Pulmonary artery endothelial cell (primary cell): ENCODE results near the gene ADAMTS19. TPM values are rescaled to one million over a fixed set of nuclear protein-coding genes. Genes with fewer than 3 reads are reported as not detected.
"Not testable (repeated sequence)": the region's sequence is repeated elsewhere in the genome, so short reads cannot be mapped to it uniquely, and the experiment has no call there.

Source experiments
- DNase-seq: peaks from one replicate; pipeline ENCODE4 v3.0.0-alpha.2; 2011; ENCODE audit warnings: low read depth, low spot score
- total RNA-seq: library from RNA; depleted of rRNA; stranded (reverse); fragments of >200 nt; gene quantifications from 2 replicates; pipeline ENCODE4 v1.2.3, GENCODE V29; 2014

ADAMTS19 gene
- total RNA-seq: not detected in 2 replicates

DNA sequence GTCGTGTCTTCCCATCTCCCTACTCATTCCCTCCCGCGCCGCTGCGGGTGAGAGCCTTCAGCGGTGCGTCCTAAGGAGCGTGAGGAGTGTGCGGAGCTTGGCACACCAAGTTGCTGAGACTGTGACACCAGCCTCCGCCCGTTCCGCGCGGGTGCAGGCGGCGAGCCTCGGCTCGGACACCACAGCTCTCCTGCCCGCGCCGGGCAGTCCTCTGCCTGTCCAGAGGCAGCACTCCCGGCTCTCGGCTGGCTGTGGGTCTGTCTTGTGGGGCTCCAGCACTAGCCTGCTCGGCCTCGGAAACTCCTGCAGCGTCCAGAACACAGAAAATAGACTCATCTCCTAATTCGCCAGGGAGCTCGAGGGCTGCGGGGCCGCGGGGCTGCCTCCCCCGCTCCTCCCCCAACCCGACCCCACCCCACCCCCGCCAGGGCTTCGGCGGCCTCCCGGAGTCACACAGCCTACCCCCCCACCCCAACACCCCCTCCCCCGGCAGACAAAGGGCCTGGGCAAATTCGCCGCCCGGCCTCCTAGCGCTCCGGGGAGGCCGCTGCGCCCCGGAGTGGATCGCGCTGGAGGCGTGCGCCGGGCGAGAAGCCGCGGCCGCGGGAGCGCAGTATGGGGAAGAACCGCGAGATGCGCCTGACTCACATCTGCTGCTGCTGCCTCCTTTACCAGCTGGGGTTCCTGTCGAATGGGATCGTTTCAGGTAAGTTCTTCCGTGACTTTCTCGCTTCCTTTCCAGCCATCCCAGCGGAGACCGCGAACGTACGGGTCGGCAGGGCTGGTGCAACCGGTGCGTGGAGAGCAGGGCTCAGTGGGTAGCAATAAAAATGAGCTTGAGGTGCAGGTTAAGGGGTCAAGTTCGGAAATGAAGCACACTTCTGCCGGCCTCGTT lies at the start of gene ADAMTS19:
Gene ADAMTS19, plus strand, starts transcription at position 522 of the 895 bp plus-strand sequence. Its CDS starts 94 bp downstream, at position 616.
- DNase-seq: no peak

DNA sequence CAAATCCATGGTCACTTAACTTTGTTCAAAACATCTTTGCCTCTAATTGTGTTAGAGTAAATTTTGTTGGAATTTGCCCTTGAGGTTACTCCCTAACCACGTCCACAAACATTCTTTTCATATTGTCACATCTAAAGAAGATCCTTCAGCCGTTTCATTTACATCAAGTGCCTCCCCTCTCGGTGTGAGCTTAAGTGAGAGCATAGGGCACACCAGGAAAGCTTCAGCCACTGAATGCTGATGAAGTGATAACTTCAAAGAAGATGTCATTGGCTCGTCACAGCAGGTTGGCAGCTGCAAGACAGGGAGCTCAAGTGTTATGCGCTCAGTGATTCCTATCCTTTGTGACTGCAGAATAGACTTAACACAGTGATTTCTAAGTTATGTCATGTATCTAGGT lies 49.6 kb upstream of the ADAMTS19 start:
- DNase-seq: no peak

- no peak for DNase-seq
Observed at GRCh38 chr5:129412721-129413120, 47.4 kb upstream of the ADAMTS19 start.

GRCh38 chr5:129413570-129413969 lies 46.5 kb upstream of the ADAMTS19 start:
- no peak for DNase-seq

DNA sequence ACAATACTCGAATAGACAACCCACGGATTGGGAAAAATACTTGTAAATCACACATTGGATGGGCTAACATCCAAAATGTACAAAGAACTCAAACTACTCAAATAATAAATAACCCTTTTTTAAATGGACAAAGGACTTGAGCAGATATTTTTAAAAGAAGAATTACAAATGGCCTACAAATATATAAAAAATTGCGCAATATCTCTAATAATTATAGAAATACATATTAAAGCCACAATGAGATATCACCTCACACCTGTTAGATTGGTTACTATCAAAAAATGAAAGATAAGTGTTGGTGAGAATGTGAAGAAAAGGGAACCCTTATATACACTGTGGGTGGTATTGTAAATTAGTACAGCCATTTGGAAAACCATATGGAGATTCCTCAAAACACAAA lies 40.8 kb upstream of the ADAMTS19 start:
- DNase-seq: no peak

GRCh38 chr5:129425031-129425430 lies 35.1 kb upstream of the ADAMTS19 start:
- DNase-seq: no peak

DNA sequence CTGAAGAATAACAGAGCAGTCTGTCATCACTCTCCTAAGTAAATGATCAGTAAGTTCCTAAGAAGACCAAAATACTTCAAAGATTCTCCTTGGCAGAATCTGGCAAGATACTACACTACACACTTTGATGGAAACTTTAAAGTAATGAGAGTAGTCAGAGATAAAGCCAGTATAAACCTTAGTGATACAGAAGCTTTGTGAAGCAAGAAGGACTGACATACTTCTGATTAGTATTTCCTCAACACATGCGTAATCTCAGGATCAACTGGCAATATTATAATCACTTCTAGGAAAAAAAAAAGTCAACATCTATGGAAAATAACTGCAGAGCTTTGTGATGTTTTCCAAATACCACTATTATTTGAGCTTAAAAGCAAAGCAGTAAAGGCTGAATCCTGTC lies 34.0 kb upstream of the ADAMTS19 start:
- no peak for DNase-seq

DNA sequence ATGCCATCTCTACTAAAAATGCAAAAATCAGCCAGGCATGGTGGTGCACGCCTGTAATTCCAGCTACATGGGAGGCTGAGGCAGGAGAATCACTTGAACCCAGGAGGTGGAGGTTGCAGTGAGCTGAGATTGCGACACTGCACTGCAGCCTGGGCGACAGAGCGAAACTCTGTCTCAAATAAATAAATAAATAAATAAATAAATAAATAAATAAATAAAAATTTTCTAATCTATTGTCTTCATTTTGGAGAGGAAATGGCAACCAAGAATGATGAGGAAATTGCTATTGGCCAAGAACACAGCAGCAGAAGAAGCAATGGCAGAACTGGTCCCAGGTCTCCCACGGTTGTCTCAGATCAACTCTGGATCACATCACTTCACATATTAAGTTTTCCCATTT lies 31.5 kb upstream of the ADAMTS19 start:
- DNase-seq: not testable (repeated sequence)

GRCh38 chr5:129431406-129431805 lies 28.7 kb upstream of the ADAMTS19 start:
- no peak for DNase-seq

DNA sequence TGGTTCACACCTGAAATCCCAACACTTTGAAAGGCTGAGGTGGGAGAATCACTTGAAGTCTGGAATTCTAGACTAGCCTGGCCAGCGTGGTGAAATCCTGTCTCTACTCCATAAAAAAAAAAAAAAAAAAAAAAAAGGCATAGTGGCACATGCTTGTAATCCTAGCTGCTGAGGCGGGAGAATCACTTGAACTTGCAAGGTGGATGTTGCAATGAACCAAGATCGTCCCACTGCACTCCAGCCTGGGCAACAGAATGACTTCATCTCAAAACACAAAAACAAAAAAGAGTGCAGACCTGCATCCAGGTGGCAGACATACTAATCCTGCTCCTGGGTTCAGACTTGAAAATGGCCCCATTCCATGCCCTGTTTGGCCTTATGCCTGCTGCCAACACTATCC lies 21.8 kb upstream of the ADAMTS19 start:
- DNase-seq: no peak

DNA sequence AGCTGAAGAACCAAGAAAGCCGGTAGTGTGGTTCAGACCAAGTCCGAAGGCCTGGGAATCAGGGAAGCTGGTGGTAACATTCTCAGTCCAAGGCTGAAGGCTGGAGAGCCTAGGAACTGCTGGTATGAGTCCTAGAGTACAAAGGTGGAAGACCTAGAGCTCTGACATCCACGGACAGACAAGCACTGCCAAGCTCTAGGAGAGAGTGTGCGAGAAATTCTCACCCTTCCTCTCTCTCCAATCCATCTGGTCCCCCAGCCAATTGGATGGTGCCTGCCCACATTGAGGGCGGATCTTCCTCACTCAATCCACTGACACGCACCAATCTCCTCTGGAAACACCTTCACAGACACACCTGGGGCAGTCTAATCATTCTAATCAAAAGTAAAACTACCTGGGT lies 19.7 kb upstream of the ADAMTS19 start:
- no peak for DNase-seq

DNA sequence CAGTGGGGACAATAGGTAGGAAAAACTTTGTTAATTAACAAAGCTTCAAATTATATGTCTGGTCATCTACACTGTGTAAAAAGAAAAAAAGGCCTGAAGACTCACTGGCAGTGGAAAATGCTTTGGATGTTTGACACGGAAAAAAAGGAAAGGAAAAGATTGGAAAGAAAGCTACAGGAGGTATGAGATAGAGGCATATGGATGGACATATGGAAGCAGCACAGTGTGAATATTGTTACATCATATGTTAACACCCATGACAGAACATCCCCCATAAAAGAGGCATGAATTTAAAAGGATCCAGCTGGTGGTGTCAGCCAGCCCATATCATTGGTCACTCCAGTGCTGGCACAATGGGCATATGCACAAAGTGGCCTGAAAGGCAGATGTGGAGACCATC lies 19.0 kb upstream of the ADAMTS19 start:
- DNase-seq: no peak

- no peak for DNase-seq
Observed at GRCh38 chr5:129445379-129445778, 14.7 kb upstream of the ADAMTS19 start.

DNA sequence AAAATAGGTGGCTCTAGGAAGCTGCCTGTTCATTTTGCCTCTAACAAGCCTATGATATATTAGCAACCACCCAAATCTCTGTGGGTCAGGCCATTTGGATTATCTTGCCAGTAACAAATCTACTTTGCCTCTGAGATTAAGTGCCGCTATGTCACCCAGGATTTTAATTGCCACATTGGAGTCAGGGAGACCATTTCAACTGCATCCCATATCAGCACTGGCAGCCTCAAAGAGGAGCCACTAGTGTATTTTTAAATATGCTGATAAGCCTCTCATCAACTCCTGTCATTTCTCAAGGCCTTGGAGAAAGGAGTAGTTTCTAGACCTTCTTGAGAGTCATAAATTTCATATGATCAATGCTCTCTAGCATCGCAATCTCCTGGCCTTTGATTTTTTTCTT lies 12.1 kb upstream of the ADAMTS19 start:
- no peak for DNase-seq

DNA sequence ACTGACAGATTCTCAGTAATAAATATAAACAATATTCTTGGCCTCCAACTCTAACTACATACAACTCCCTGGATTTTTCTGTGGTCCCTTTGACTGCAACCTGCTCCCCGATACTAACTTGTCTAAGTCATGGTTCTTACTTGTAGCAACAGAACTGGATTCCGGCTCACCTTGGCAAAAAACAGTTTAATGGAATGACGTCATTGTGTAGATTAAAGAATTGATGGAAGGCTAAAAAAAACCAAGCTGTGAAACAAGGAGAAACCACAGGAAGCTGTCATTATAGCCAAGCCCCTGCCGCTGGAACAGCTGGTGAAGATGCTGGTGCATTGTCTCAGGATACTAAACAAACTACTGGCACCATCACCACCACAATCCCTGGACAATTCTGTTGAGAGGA lies 11.4 kb upstream of the ADAMTS19 start:
- DNase-seq: no peak

GRCh38 chr5:129454461-129454860 lies 5.6 kb upstream of the ADAMTS19 start:
- no peak for DNase-seq

DNA sequence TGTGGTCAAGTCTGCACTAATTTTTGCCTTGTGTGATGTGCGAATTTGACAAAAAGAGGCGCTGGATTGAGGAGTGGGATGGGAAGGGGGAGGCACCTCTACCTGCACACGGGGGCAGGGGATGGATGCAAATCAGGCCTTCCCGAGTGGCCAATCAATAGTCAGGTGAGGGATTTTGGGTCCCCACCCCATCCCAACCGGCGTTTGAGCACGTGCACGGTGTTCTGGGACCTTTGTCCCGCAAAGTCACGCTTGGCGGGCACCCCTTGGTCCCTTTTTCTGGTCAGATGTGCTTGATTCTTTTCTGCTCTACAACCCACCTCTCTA lies 685 bp upstream of the ADAMTS19 start:
- DNase-seq: no peak

- DNase-seq: no peak
Observed at GRCh38 chr5:129460672-129460935, 506 bp downstream of the ADAMTS19 start.

- DNase-seq: no peak
Observed at GRCh38 chr5:129460936-129461710, 1.0 kb downstream of the ADAMTS19 start.

DNA sequence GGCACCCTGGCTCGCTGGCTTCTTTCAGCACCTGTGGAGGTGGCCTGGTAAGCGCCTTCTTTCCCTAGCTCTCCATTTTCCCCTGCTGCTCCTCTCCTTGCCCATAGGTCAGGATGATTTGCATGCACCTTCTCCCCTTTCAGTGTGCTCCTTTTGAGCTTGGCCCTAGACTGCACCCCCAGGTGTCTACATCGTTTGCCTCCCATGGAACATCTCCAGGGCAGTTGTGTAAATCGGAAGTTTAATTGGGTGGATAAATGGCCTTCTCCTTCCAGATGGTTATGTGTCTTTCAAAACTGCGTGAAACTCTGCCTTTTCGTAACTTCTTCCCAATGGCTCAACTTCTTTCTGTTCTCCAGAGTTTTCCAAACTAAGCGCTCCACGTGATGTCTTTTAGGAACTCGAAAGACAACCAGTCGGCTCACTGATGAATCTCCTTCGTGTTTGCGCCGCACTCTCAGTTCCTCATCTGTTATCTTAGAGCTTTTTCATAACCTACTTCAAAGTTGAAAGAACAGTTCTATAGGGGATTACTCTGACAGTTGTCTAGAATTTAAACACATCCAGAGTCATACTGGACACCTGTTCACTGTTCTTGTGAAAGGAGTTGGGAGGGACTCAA lies 1.7 kb downstream of the ADAMTS19 start:
- no peak for DNase-seq

DNA sequence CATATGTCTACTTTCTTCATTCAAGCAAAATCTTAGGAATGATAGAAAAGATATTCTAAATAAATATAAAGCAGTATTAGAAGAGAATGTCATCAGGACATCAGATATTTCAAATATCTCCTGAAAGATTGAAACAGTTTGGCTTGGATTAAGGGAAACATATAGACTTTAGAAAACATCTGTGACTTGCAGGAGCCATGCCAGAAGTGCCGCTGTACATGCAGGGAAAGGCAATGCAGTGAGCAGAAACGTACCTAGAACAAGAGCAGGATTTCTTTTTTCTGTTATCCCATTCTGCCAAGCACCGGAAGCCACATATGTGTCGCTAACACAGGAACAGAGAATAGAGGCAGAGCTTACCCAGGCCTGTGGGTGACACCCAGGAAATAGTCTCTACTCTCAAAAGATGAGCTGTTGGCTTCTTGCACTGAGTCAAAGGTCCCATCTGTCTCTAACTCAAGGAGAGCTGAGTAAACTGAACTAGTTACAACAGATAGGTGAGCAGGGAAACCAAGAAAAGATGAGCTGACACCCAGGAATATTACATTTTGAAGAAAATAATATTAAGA lies 5.8 kb downstream of the ADAMTS19 start:
- DNase-seq: no peak

GRCh38 chr5:129474544-129474943 lies 14.4 kb downstream of the ADAMTS19 start:
- no peak for DNase-seq
